Liver (tissue), 9 donors: ENCODE measurements around the gene RPS6KA2. TPM values are rescaled to one million over a fixed set of nuclear protein-coding genes. Genes with fewer than 3 reads are reported as not detected.

Experiments used
- DNase-seq: peaks from one replicate; pipeline ENCODE4 v3.0.0-alpha.2; 2017; ENCODE audit warnings: low spot score
- H3K27ac ChIP-seq, 2 donors: one replicate each; pipeline ENCODE4 v1.7.0; 2013; ENCODE audit warnings: inconsistent platforms in 2 of 2, low read length in 2 of 2, control low read depth in 1 of 2, low read depth in 1 of 2, mild to moderate bottlenecking in 1 of 2
- H3K27me3 ChIP-seq, 4 donors: one replicate each; pipeline versions ENCODE4 v1.6.1 to v1.7.0; 2013; ENCODE audit warnings: low read length in 3 of 4, inconsistent platforms in 1 of 4, mild to moderate bottlenecking in 1 of 4, moderate library complexity in 1 of 4; ENCODE audit not compliant: control insufficient read depth in 4 of 4, insufficient read depth in 4 of 4
- H3K36me3 ChIP-seq, 4 donors: one replicate each; pipeline versions ENCODE4 v1.6.1 to v1.7.0; 2013; ENCODE audit warnings: low read length in 3 of 4, mild to moderate bottlenecking in 3 of 4, low read depth in 1 of 4, moderate library complexity in 1 of 4; ENCODE audit not compliant: control insufficient read depth in 4 of 4, insufficient read depth in 3 of 4
- H3K4me1 ChIP-seq, 4 donors: one replicate each; pipeline versions ENCODE4 v1.6.1 to v1.7.0; 2013; ENCODE audit warnings: low read length in 3 of 4, mild to moderate bottlenecking in 3 of 4, moderate library complexity in 1 of 4; ENCODE audit not compliant: control insufficient read depth in 4 of 4, insufficient read depth in 4 of 4
- H3K4me3 ChIP-seq, 3 donors: one replicate each; pipeline versions ENCODE4 v1.6.1 to v1.7.0; 2013; ENCODE audit warnings: low read length in 3 of 3, control low read depth in 1 of 3, low read depth in 1 of 3, mild to moderate bottlenecking in 1 of 3
- H3K9ac ChIP-seq, 2 donors: one replicate each; pipeline ENCODE4 v1.7.0; 2013; ENCODE audit warnings: low read length in 2 of 2, mild to moderate bottlenecking in 2 of 2, moderate library complexity in 2 of 2, control low read depth in 1 of 2, low read depth in 1 of 2
- H3K9me3 ChIP-seq, 4 donors: one replicate each; pipeline versions ENCODE4 v1.6.1 to v1.7.0; 2013; ENCODE audit warnings: low read length in 3 of 4; ENCODE audit not compliant: control insufficient read depth in 4 of 4
- CTCF ChIP-seq: fragments of 150-350 bp; IDR thresholded peaks from 2 replicates; pipeline ENCODE4 v1.5.1; 2017; ENCODE audit warnings: improper control_type of control experiment, low read depth, low read length; ENCODE audit not compliant: missing input control
- EGR1 ChIP-seq, 2 donors: IDR thresholded peaks; 2 replicates each; pipeline ENCODE4 v1.6.1; 2016 to 2018; ENCODE audit warnings: antibody characterized with exemption in 2 of 2, low read depth in 2 of 2
- GABPA ChIP-seq, 2 donors: IDR thresholded peaks in 1 of 2; conservative IDR thresholded peaks in 1 of 2; 2 replicates each; pipeline ENCODE4 v1.6.1; 2016; ENCODE audit warnings: antibody characterized with exemption in 2 of 2, mild to moderate bottlenecking in 1 of 2, moderate library complexity in 1 of 2
- JUND ChIP-seq, 2 donors: IDR thresholded peaks; 2 replicates each; pipeline ENCODE4 v1.6.1; 2016; ENCODE audit warnings: antibody characterized with exemption in 2 of 2
- RAD21 ChIP-seq, 2 donors: IDR thresholded peaks; 2 replicates each; pipeline ENCODE4 v1.6.1; 2016; ENCODE audit warnings: antibody characterized with exemption in 2 of 2, mild to moderate bottlenecking in 2 of 2
- SP1 ChIP-seq: IDR thresholded peaks from 2 replicates; pipeline ENCODE4 v1.6.1; 2018; ENCODE audit warnings: antibody characterized with exemption, mild to moderate bottlenecking
- TAF1 ChIP-seq: conservative IDR thresholded peaks from 2 replicates; pipeline ENCODE4 v1.6.1; 2016; ENCODE audit warnings: antibody characterized with exemption, mild to moderate bottlenecking
- ZBTB33 ChIP-seq: IDR thresholded peaks from 2 replicates; pipeline ENCODE4 v1.6.1; 2016; ENCODE audit warnings: antibody characterized with exemption
- WGBS: extraction: QIAGEN DNeasy Blood & Tissue Kit; methylation state at CpG from one replicate; pipeline ENCODE4 v1.1.7; 2013; 5-methylcytosine and 5-hydroxymethylcytosine counted together
- polyA plus RNA-seq, 2 donors: library from polyadenylated mRNA; stranded (reverse) in 1 of 2; unstranded in 1 of 2; fragments of 200-250 nt in 1 of 2; fragments of >200 nt in 1 of 2; fragmentation: Nextera tagmentation in 1 of 2; extraction: Ambion mirVana in 1 of 2; gene quantifications; one replicate each; pipeline versions ENCODE4 v1.2.1 to v1.2.3, GENCODE V29; 2013 to 2015
- total RNA-seq, 2 donors: library from RNA; depleted of rRNA; stranded (reverse); fragments of >200 nt; gene quantifications; one replicate each; pipeline ENCODE4 v1.2.3, GENCODE V29; 2014
- TF ChIP-seq, protein P1 (sequence below): IDR thresholded peaks from 2 replicates; pipeline ENCODE4 v1.6.1; 2016; ENCODE audit warnings: antibody characterized with exemption
- donor health status: healthy.
- donor health status: healthy.
- donor health status: healthy.
- donor health status: healthy.
- donor health status: healthy.

Gene RPS6KA2
- total and polyA plus RNA-seq, 4 donors = 2.5 to 9.0 (median 5.0) TPM

DNA sequence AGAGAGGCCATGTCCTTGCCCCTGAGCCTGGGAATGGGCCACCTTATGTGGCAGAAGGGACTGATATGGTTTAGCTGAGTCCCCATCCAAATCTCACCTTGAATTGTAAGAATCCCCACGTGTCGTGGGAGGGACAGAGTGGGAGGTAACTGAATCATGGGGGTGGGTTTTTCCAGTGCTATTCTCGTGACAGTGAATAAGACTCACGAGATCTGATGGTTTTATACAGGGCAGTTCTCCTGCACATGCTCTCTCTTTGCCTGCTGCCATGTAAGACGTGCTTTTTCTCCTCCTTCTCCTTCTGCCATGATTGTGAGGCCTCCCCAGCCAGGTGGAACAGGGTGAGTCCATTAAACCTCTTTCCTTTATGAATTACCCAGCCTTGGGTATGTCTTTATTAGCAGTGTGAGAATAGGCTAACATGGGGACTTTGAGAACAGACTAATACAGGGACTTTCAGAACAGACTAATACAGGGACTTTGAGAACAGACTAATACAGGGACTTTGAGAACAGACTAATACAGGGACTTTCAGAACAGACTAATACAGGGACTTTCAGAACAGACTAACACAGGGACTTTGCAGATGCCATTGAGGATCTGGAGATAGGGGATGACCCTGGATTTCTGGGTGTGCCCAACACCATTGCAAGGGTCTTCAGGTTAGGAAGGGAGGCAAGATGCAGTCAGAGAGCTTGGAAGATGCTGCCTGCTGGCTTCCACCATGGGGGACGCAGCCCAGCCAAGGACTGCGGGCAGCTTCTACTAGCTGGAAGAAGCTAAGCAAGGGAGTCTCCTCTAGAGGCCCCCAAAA, 127.5 kb downstream of the RPS6KA2 start (continued):
- TF ChIP-seq CTCF = no peak

GRCh38 chr6:166498661-166499349, 128.2 kb downstream of the RPS6KA2 start:
- no peak for TF ChIP-seq TAF1

GRCh38 chr6:166498228-166498627, 128.8 kb downstream of the RPS6KA2 start:
- TF ChIP-seq ZBTB33 (no peak), GABPA (IDR thresholded peaks at IDR 0.05 in 1 of 2, conservative IDR thresholded peaks at IDR 0.05 in 1 of 2) (no peak)
- H3K4me1 ChIP-seq = no peaks in the 10 kb centered on the region
- H3K27ac ChIP-seq = no peak overlapping the region
- WGBS = 98% methylated on average over 25 of the region's 25 CpGs
- H3K36me3 ChIP-seq = peaks cover 0 to 9% (median 2%) of the 10 kb centered on the region in 4 donors
- H3K27me3 ChIP-seq = no peaks in the 10 kb centered on the region
- no peak overlapping the region for H3K9ac ChIP-seq
- DNase-seq = no peak
- no peaks in the 10 kb centered on the region for H3K9me3 ChIP-seq
- H3K4me3 ChIP-seq = no peak overlapping the region

More at GRCh38 chr6:166498661-166499349, 128.2 kb downstream of the RPS6KA2 start:
- WGBS = 97% methylated on average over 23 of the region's 23 CpGs
- H3K4me1 ChIP-seq = no peaks in the 10 kb centered on the region
- H3K36me3 ChIP-seq = peaks cover 0 to 9% (median 2%) of the 10 kb centered on the region in 4 donors
- no peak overlapping the region for H3K4me3 ChIP-seq
- no peaks in the 10 kb centered on the region for H3K27me3 ChIP-seq
- no peak overlapping the region for H3K9ac ChIP-seq
- H3K27ac ChIP-seq = no peak overlapping the region
- H3K9me3 ChIP-seq = no peaks in the 10 kb centered on the region
- no peak for DNase-seq

- TF ChIP-seq RAD21 (IDR thresholded peaks at IDR 0.05) (no peak), ZBTB33 (no peak), EGR1 (IDR thresholded peaks at IDR 0.05; ENCODE audit: low read depth in 2 of 2) (no peak), JUND (IDR thresholded peaks at IDR 0.05) (no peak), SP1 (no peak)
- TF ChIP-seq, protein P1, sequence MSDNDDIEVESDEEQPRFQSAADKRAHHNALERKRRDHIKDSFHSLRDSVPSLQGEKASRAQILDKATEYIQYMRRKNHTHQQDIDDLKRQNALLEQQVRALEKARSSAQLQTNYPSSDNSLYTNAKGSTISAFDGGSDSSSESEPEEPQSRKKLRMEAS = no peak
- Histone ChIP-seq H3K27ac (no peak overlapping the region), H3K4me1 (no peaks in the 10 kb centered on the region), H3K9me3 (no peaks in the 10 kb centered on the region), H3K27me3 (no peaks in the 10 kb centered on the region), H3K4me3 (no peak overlapping the region), H3K9ac (no peak overlapping the region), H3K36me3 (peaks cover 0 to 9% (median 2%) of the 10 kb centered on the region in 4 donors)
- 96% methylated on average over 32 of the region's 32 CpGs for WGBS
- DNase-seq = no peak
Measured at GRCh38 chr6:166497087-166497899, 129.8 kb downstream of the RPS6KA2 start.
